Smooth muscle cell (in vitro differentiated cells): Measurements from ENCODE around the gene PTCH1. TPM values are rescaled to one million over a fixed set of nuclear protein-coding genes. Genes with fewer than 3 reads are reported as not detected.

ENCODE experiments used
- DNase-seq: peaks from one replicate; lab custom pipeline; 2025; ENCODE audit not compliant: unreplicated experiment; lab: John Stamatoyannopoulos, UW
- H2AFZ ChIP-seq: fragments of 200-600 bp; sonication (generic); 2 replicates; pipeline ENCODE4 v1.6.0; 2016; ENCODE audit warnings: antibody characterized with exemption, low read depth, mild to moderate bottlenecking
- H3F3A ChIP-seq: fragments of 200-600 bp; sonication (generic); 2 replicates; pipeline ENCODE4 v1.6.0; 2017; ENCODE audit warnings: antibody characterized with exemption, low read depth
- H3K27ac ChIP-seq: fragments of 200-600 bp; sonication (generic); 2 replicates; pipeline ENCODE4 v1.5.1; 2016; ENCODE audit warnings: low read depth, mild to moderate bottlenecking
- H3K27me3 ChIP-seq: fragments of 200-600 bp; sonication (generic); 2 replicates; pipeline ENCODE4 v1.6.1; 2016; ENCODE audit warnings: low read depth, mild to moderate bottlenecking
- H3K36me3 ChIP-seq: fragments of 200-600 bp; sonication (generic); 2 replicates; pipeline ENCODE4 v1.5.1; 2016; ENCODE audit warnings: low read depth
- H3K4me1 ChIP-seq: fragments of 200-600 bp; sonication (generic); 2 replicates; pipeline ENCODE4 v1.5.1; 2016; ENCODE audit warnings: low read depth
- H3K4me2 ChIP-seq: fragments of 200-600 bp; sonication (generic); 2 replicates; pipeline ENCODE4 v1.6.0; 2016; ENCODE audit warnings: mild to moderate bottlenecking
- H3K4me3 ChIP-seq: fragments of 200-600 bp; sonication (generic); 2 replicates; pipeline ENCODE4 v1.5.1; 2016; ENCODE audit warnings: mild to moderate bottlenecking
- H3K79me2 ChIP-seq: fragments of 200-600 bp; sonication (generic); 2 replicates; pipeline ENCODE4 v1.6.0; 2016; ENCODE audit warnings: low read depth, mild to moderate bottlenecking
- H3K9ac ChIP-seq: fragments of 200-600 bp; sonication (generic); 2 replicates; pipeline ENCODE4 v1.6.0; 2016; ENCODE audit warnings: low read depth
- H3K9me3 ChIP-seq: fragments of 200-600 bp; sonication (generic); replicated peaks from 2 replicates; pipeline ENCODE4 v1.5.1; 2016; ENCODE audit warnings: low read depth
- H4K20me1 ChIP-seq: fragments of 200-600 bp; sonication (generic); 2 replicates; pipeline ENCODE4 v1.6.0; 2016; ENCODE audit warnings: low read depth
- WGBS: methylation state at CpG from one replicate; pipeline ENCODE4 v1.1.7; 2016; ENCODE audit warnings: low lambda C conversion rate; 5-methylcytosine and 5-hydroxymethylcytosine counted together
- polyA plus RNA-seq: library from polyadenylated mRNA; unstranded; fragments of >200 nt; fragmentation: Nextera tagmentation; extraction: Ambion mirVana; gene quantifications from 2 replicates; pipeline ENCODE4 v1.2.1, GENCODE V29; 2016
- total RNA-seq: library from RNA; depleted of rRNA; stranded (reverse); fragments of >200 nt; gene quantifications from 2 replicates; pipeline ENCODE4 v1.2.3, GENCODE V29; 2014
- TF ChIP-seq, protein P1 (sequence below): fragments of 200-600 bp; sonication (generic); IDR thresholded peaks from 2 replicates; pipeline ENCODE4 v1.5.1; 2017; ENCODE audit warnings: borderline replicate concordance, mild to moderate bottlenecking, antibody characterized with exemption; ENCODE audit not compliant: insufficient read depth, poor library complexity, severe bottlenecking

Gene PTCH1
- total and polyA plus RNA-seq, 2 experiments from 2014 or later = 5.8 to 6.3 TPM

DNA sequence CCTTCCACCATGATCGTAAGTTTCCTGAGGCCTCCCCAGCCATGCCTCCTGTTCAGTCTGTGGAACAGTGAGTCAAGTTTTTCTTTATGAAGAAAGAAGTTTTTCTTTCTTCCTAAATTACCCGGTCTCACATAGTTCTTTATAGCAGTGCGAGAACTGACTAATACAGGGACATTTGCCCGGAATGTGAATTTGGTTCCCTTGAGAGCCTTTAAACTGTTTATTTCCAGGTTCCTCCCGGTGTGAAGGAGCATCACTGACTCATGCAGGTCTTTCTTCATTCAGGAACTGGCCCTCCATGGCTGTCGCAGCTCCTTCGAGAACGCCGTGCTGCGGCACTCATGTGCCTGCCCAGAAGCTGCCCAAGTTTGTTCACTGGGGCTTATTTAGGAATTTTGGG, 87.7 kb downstream of the PTCH1 start:
- H3K9me3 ChIP-seq = peaks cover 9% of the 10 kb centered on the region
- no peaks in the 10 kb centered on the region for H3F3A ChIP-seq
- no peak overlapping the region for H2AFZ ChIP-seq
- no peak overlapping the region for H3K27ac ChIP-seq
- no peaks in the 10 kb centered on the region for H3K27me3 ChIP-seq
- no peak overlapping the region for H3K4me3 ChIP-seq
- H3K9ac ChIP-seq = no peak overlapping the region
- no peak overlapping the region for H3K4me2 ChIP-seq
- TF ChIP-seq, protein P1, sequence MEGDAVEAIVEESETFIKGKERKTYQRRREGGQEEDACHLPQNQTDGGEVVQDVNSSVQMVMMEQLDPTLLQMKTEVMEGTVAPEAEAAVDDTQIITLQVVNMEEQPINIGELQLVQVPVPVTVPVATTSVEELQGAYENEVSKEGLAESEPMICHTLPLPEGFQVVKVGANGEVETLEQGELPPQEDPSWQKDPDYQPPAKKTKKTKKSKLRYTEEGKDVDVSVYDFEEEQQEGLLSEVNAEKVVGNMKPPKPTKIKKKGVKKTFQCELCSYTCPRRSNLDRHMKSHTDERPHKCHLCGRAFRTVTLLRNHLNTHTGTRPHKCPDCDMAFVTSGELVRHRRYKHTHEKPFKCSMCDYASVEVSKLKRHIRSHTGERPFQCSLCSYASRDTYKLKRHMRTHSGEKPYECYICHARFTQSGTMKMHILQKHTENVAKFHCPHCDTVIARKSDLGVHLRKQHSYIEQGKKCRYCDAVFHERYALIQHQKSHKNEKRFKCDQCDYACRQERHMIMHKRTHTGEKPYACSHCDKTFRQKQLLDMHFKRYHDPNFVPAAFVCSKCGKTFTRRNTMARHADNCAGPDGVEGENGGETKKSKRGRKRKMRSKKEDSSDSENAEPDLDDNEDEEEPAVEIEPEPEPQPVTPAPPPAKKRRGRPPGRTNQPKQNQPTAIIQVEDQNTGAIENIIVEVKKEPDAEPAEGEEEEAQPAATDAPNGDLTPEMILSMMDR = no peak
- no peak for DNase-seq
- H3K4me1 ChIP-seq = no peaks in the 10 kb centered on the region
- H3K36me3 ChIP-seq = no peaks in the 10 kb centered on the region
- H3K79me2 ChIP-seq = no peaks in the 10 kb centered on the region
- no peaks in the 10 kb centered on the region for H4K20me1 ChIP-seq
- 95% methylated on average over 10 of the region's 10 CpGs for WGBS

DNA sequence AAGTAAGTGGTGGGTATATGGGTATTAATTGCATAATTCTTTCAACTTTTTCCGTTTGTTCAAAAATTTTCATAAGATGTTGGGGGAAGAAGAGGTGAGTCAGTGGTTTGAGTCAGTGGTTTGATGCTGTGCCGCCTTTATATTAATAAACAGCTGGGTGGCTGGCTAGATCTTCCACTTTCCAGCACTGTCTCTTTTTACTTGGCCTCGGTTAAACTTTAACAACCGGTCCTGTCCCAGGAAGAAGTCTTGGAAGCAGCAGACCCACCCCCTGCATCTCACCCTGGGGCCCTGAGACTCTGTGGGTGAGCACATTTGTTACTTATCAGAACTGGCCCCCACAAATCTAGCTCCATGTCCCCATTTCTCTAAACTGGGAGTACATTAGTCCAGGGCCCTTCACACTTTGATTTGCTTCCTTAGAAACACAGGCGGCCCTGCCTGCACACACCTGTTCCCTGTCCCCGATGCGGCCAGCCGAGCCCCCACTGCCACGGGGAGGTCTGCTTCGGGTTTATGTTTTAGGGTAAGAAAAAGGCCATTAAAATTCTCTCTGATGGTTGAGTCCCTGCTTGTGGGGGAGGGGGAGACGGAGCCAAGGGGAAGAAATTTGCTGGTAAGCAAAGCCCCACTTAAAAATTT, 90.7 kb downstream of the PTCH1 start:
- Histone ChIP-seq H3K79me2 (no peaks in the 10 kb centered on the region), H3K4me1 (no peaks in the 10 kb centered on the region), H3K9ac (no peak overlapping the region), H3K4me3 (peak overlapping the region; percentile 58), H3F3A (no peaks in the 10 kb centered on the region), H3K9me3 (peaks cover 24% of the 10 kb centered on the region), H3K4me2 (peak overlapping the region; percentile 89), H3K27me3 (no peaks in the 10 kb centered on the region), H2AFZ (peak overlapping the region; percentile 60), H4K20me1 (no peaks in the 10 kb centered on the region), H3K36me3 (peaks cover 9% of the 10 kb centered on the region), H3K27ac (no peak overlapping the region)
- TF ChIP-seq, protein P1 = no peak
- no peak for DNase-seq
- 23% methylated on average over 11 of the region's 11 CpGs for WGBS

DNA sequence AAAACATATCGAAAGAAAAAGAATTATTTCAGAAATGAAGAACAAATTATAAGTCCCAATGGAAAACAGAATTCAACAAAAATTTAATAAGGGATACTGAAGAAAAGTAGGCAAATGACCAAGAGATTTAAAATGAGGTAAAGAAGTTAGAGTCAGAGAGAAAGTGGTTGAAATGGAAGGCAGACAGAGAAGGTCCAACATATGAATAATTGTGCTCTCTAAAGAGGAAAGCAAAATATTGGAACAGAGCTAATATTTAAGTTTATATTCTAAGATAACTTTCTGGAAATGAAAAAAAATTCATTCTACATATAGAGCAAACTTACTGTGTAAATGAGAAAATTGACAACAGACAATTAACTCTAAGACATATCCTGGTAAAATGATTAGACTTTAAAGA, 94.1 kb downstream of the PTCH1 start:
- H3K9ac ChIP-seq = no peak overlapping the region
- no peaks in the 10 kb centered on the region for H3K79me2 ChIP-seq
- no peak overlapping the region for H3K27ac ChIP-seq
- peaks cover 9% of the 10 kb centered on the region for H3K36me3 ChIP-seq
- peaks cover 20% of the 10 kb centered on the region for H3K9me3 ChIP-seq
- no peaks in the 10 kb centered on the region for H4K20me1 ChIP-seq
- 95% methylated on average over 1 of the region's 1 CpG for WGBS
- no peak for DNase-seq
- H3K4me2 ChIP-seq = no peak overlapping the region
- TF ChIP-seq, protein P1 = no peak
- no peaks in the 10 kb centered on the region for H3K27me3 ChIP-seq
- no peaks in the 10 kb centered on the region for H3K4me1 ChIP-seq
- H2AFZ ChIP-seq = no peak overlapping the region
- H3K4me3 ChIP-seq = no peak overlapping the region
- H3F3A ChIP-seq = no peaks in the 10 kb centered on the region

DNA sequence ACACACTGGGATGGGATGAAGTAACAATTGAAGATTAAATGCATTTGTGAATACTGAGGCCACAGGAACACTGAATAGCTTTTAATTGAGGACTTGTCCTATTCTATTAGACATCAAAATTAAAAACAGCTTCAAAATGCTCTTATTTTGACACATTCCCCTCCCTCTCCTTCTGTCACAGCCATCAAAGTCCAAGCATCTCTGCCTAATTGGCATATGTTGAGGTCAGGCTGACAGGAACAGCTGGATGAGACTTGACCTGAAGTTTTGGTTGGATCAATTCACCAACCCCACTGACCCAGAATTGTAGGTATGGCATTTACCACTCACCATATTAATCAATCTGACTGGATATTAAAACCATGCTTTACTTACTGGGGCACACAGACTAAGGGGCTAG, 96.3 kb downstream of the PTCH1 start:
- Histone ChIP-seq H3K4me2 (no peak overlapping the region), H3K79me2 (no peaks in the 10 kb centered on the region), H3K4me3 (no peak overlapping the region), H4K20me1 (no peaks in the 10 kb centered on the region), H2AFZ (no peak overlapping the region), H3K9ac (no peak overlapping the region), H3K9me3 (peaks cover 20% of the 10 kb centered on the region), H3F3A (no peaks in the 10 kb centered on the region), H3K36me3 (peaks cover 9% of the 10 kb centered on the region), H3K27me3 (no peaks in the 10 kb centered on the region), H3K27ac (no peak overlapping the region), H3K4me1 (no peaks in the 10 kb centered on the region)
- no peak for DNase-seq
- TF ChIP-seq, protein P1 = no peak
